T-cell (primary cell): ENCODE data around the gene OR12D1. TPM values are rescaled to one million over a fixed set of nuclear protein-coding genes. Genes with fewer than 3 reads are reported as not detected.

Source experiments
- total RNA-seq, 35 experiments: library from RNA in 6 of 35; stranded (reverse) in 6 of 35; fragments of 120-200 nt in 1 of 35; gene quantifications; one replicate each; pipeline versions ENCODE4 v1.2.1 to v1.2.4 and lab custom pipeline; 2013 to 2026

The OR12D1 gene
- total RNA-seq, 5 donors from 2014 or later (not counting 1 experiment from before 2014, with no cell fraction given) = not detected

Other genes with a start within 250 kb of the OR12D1 start
- gene OR2J2, start 244.0 kb upstream of the OR12D1 start, total RNA-seq = not detected
- gene OR14J1, start 113.2 kb upstream of the OR12D1 start, total RNA-seq = not detected
- not detected for gene OR5V1, start 46.1 kb upstream of the OR12D1 start, total RNA-seq
- gene OR12D3, start 39.6 kb upstream of the OR12D1 start, total RNA-seq = not detected
- gene OR12D2, start 19.3 kb upstream of the OR12D1 start, total RNA-seq = not detected
- not detected for gene OR10C1, start 24.4 kb downstream of the OR12D1 start, total RNA-seq
- not detected for gene OR11A1, start 42.1 kb downstream of the OR12D1 start, total RNA-seq
- gene OR2H1, start 42.2 kb downstream of the OR12D1 start, total RNA-seq = not detected
- gene MAS1L, start 73.0 kb downstream of the OR12D1 start, total RNA-seq = not detected
- gene UBD, start 144.8 kb downstream of the OR12D1 start, total RNA-seq = under 1 TPM in 1 of 5 donors, not detected in 4; 0.32 TPM
- gene OR2H2, start 170.2 kb downstream of the OR12D1 start, total RNA-seq = not detected
- gene GABBR1, start 218.3 kb downstream of the OR12D1 start, total RNA-seq = 10 to 100 TPM; 48.0 to 82.7 (median 74.8) TPM
- gene MOG, start 242.2 kb downstream of the OR12D1 start, total RNA-seq = not detected